Upper lobe of right lung (tissue), 1 donor: ENCODE data around the gene PIP4K2A. TPM values are rescaled to one million over a fixed set of nuclear protein-coding genes. Genes with fewer than 3 reads are reported as not detected.
A peak's percentile ranks its signal among the peaks of the same experiment; 100 is the strongest.

Experiments
- ATAC-seq: fragments of 200-7000 bp; cut with Tn5 transposase; one replicate; pipeline ENCODE4 v1.9.1; 2020; ENCODE audit warnings: mild to moderate bottlenecking, moderate library complexity
- DNase-seq: peaks from one replicate; pipeline ENCODE4 v3.0.0-alpha.2; 2020
- H3K27ac ChIP-seq: fragments of 200-600 bp; one replicate; pipeline ENCODE4 v1.8.0; 2022
- H3K27me3 ChIP-seq: fragments of 200-600 bp; one replicate; pipeline ENCODE4 v1.8.0; 2022; ENCODE audit warnings: mild to moderate bottlenecking
- H3K36me3 ChIP-seq: fragments of 200-600 bp; one replicate; pipeline ENCODE4 v1.8.0; 2022
- H3K4me1 ChIP-seq: fragments of 200-600 bp; one replicate; pipeline ENCODE4 v1.8.0; 2022
- H3K4me3 ChIP-seq: fragments of 200-600 bp; one replicate; pipeline ENCODE4 v1.8.0; 2022; ENCODE audit warnings: mild to moderate bottlenecking
- H3K9me3 ChIP-seq: fragments of 200-600 bp; one replicate; pipeline ENCODE4 v1.8.0; 2022
- CTCF ChIP-seq: fragments of 200-600 bp; IDR thresholded peaks from one replicate; pipeline ENCODE4 v1.8.0; 2022; ENCODE audit warnings: antibody characterized with exemption
- intact Hi-C: fragments of 100-400 bp; cut with DNase I; formaldehyde crosslinking; loops from one replicate; pipeline ENCODE4 v1.11.0; 2022
- total RNA-seq: library from RNA; stranded (reverse); fragmentation: NEBNext Ultra II Directional; extraction: Animal tissue kit (Norgen Biotek cat#: 25700); gene quantifications from one replicate; pipeline ENCODE4 v1.2.1, GENCODE V29; 2021
- donor health status: DM: no; HTN: yes; CAD: no; lungs with severe emphysema.

Gene PIP4K2A
- total RNA-seq, 1 donor from 2014 or later = 61.2 TPM

GRCh38 chr10:22717728-22718127 is 3.4 kb upstream of the PIP4K2A start:
- no peak for DNase-seq
- intact Hi-C loops = loop anchor here (10.0 kb wide), 1 partner anchor 103 kb away; no protein-coding TSS in a partner anchor
- no peaks in the 10 kb centered on the region for H3K9me3 ChIP-seq
- H3K4me3 ChIP-seq = no peak overlapping the region
- H3K4me1 ChIP-seq = no peaks in the 10 kb centered on the region
- no peaks in the 10 kb centered on the region for H3K36me3 ChIP-seq
- no peak for ATAC-seq
- H3K27ac ChIP-seq = no peak overlapping the region
- no peak for TF ChIP-seq CTCF
- no peaks in the 10 kb centered on the region for H3K27me3 ChIP-seq

GRCh38 chr10:22716943-22717342 is 2.6 kb upstream of the PIP4K2A start:
- Histone ChIP-seq H3K9me3 (no peaks in the 10 kb centered on the region), H3K36me3 (no peaks in the 10 kb centered on the region), H3K4me1 (no peaks in the 10 kb centered on the region), H3K4me3 (no peak overlapping the region), H3K27ac (no peak overlapping the region), H3K27me3 (no peaks in the 10 kb centered on the region)
- intact Hi-C loops = loop anchor here (10.0 kb wide), 1 partner anchor 102 kb away; no protein-coding TSS in a partner anchor
- DNase-seq (no peak), ATAC-seq (no peak)
- TF ChIP-seq CTCF = no peak

- intact Hi-C loops = loop anchor here (10.0 kb wide), 1 partner anchor 100 kb away; no protein-coding TSS in a partner anchor
- peaks cover 10% of the 10 kb centered on the region for H3K4me1 ChIP-seq
- no peak for TF ChIP-seq CTCF
- no peaks in the 10 kb centered on the region for H3K9me3 ChIP-seq
- no peak overlapping the region for H3K27ac ChIP-seq
- H3K27me3 ChIP-seq = no peaks in the 10 kb centered on the region
- DNase-seq = no peak
- no peaks in the 10 kb centered on the region for H3K36me3 ChIP-seq
- no peak for ATAC-seq
- peak overlapping the region; percentile 65 for H3K4me3 ChIP-seq
Measured at GRCh38 chr10:22715290-22715625, 880 bp upstream of the PIP4K2A start.

- DNase-seq (peak; percentile 77), ATAC-seq (peak; percentile 25)
- Histone ChIP-seq H3K27ac (peak overlapping the region; percentile 77), H3K4me3 (peak overlapping the region; percentile 72), H3K27me3 (no peaks in the 10 kb centered on the region), H3K9me3 (no peaks in the 10 kb centered on the region), H3K4me1 (peaks cover 10% of the 10 kb centered on the region), H3K36me3 (no peaks in the 10 kb centered on the region)
- intact Hi-C loops = loop anchor here (10.0 kb wide), 1 partner anchor 99 kb away; no protein-coding TSS in a partner anchor
- TF ChIP-seq CTCF = no peak
Measured at GRCh38 chr10:22713853-22714478, 412 bp downstream of the PIP4K2A start.

GRCh38 chr10:22712956-22713852 is 1.2 kb downstream of the PIP4K2A start:
- H3K27ac ChIP-seq = peak overlapping the region; percentile 77
- H3K9me3 ChIP-seq = no peaks in the 10 kb centered on the region
- peak; percentile 74 for DNase-seq
- intact Hi-C loops = loop anchor here (10.0 kb wide), 1 partner anchor 98 kb away; no protein-coding TSS in a partner anchor
- peaks cover 10% of the 10 kb centered on the region for H3K4me1 ChIP-seq
- H3K4me3 ChIP-seq = peak overlapping the region; percentile 72
- no peak for TF ChIP-seq CTCF
- H3K27me3 ChIP-seq = no peaks in the 10 kb centered on the region
- peak; percentile 39 for ATAC-seq
- H3K36me3 ChIP-seq = no peaks in the 10 kb centered on the region
